GM13977 (cell line): ENCODE measurements around the gene FLT1.

Experiments
- DNase-seq: peaks from one replicate; pipeline ENCODE4 v3.0.0; 2012; ENCODE audit warnings: low spot score
- in situ Hi-C: fragments of 300-500 bp; cut with MboI; formaldehyde crosslinking; loops from one replicate; pipeline ENCODE4 v1.12.0; 2022; ENCODE audit warnings: low sequenced_read_pairs, low pct_unique_long_range_greater_than_20kb, mixed read lengths, inconsistent platforms; ENCODE audit not compliant: unreplicated experiment
- TF ChIP-seq, protein P1 (sequence below): IDR thresholded peaks from 2 replicates; pipeline ENCODE4 v1.5.1; 2012; ENCODE audit warnings: mild to moderate bottlenecking, control low read depth; ENCODE audit not compliant: insufficient read depth; ENCODE audit errors: extremely low read depth, missing control alignments

Gene FLT1, protein sequence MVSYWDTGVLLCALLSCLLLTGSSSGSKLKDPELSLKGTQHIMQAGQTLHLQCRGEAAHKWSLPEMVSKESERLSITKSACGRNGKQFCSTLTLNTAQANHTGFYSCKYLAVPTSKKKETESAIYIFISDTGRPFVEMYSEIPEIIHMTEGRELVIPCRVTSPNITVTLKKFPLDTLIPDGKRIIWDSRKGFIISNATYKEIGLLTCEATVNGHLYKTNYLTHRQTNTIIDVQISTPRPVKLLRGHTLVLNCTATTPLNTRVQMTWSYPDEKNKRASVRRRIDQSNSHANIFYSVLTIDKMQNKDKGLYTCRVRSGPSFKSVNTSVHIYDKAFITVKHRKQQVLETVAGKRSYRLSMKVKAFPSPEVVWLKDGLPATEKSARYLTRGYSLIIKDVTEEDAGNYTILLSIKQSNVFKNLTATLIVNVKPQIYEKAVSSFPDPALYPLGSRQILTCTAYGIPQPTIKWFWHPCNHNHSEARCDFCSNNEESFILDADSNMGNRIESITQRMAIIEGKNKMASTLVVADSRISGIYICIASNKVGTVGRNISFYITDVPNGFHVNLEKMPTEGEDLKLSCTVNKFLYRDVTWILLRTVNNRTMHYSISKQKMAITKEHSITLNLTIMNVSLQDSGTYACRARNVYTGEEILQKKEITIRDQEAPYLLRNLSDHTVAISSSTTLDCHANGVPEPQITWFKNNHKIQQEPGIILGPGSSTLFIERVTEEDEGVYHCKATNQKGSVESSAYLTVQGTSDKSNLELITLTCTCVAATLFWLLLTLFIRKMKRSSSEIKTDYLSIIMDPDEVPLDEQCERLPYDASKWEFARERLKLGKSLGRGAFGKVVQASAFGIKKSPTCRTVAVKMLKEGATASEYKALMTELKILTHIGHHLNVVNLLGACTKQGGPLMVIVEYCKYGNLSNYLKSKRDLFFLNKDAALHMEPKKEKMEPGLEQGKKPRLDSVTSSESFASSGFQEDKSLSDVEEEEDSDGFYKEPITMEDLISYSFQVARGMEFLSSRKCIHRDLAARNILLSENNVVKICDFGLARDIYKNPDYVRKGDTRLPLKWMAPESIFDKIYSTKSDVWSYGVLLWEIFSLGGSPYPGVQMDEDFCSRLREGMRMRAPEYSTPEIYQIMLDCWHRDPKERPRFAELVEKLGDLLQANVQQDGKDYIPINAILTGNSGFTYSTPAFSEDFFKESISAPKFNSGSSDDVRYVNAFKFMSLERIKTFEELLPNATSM (N-terminal part only)

DNA sequence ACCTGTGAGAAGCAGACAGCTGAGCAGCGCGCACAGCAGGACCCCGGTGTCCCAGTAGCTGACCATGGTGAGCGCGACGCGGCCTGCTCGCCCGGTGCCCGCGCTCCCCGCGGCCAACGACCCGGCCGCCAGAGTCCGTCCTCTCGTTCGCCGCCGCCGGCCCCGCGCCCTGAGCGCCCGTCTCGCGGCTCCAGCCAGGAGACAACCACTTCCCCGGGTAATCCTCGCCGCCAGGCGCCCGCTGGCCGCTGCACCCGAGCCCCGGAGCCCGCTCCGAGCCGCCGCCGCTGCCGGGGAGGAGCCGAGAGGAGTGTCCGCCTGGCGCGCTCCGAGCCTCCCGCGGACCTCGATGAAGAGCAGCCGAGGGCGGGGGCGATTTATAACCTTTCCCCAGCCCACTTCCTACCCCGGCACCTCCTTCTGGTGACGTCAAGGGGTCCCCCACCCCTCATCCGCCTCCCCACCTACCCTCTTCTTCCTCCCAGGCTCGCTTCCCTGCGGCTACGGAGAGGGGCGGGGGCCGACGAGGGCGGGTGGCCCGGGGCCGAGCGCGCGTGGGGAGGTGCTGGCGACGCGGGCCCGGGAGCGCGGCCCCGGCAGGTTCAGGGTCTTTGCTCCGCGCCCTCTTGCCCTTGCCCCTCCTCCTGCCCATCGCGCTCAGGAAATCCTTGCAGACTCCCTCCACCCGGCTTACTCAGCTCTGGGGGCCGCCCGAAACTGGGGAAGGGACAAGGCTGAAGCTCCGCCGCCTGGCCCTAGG lies at the start of gene FLT1:
TSS of gene FLT1 (minus strand) at position 351 of the 760 bp plus-strand sequence. CDS start at position 66, 285 bp downstream.
- TF ChIP-seq, protein P1, sequence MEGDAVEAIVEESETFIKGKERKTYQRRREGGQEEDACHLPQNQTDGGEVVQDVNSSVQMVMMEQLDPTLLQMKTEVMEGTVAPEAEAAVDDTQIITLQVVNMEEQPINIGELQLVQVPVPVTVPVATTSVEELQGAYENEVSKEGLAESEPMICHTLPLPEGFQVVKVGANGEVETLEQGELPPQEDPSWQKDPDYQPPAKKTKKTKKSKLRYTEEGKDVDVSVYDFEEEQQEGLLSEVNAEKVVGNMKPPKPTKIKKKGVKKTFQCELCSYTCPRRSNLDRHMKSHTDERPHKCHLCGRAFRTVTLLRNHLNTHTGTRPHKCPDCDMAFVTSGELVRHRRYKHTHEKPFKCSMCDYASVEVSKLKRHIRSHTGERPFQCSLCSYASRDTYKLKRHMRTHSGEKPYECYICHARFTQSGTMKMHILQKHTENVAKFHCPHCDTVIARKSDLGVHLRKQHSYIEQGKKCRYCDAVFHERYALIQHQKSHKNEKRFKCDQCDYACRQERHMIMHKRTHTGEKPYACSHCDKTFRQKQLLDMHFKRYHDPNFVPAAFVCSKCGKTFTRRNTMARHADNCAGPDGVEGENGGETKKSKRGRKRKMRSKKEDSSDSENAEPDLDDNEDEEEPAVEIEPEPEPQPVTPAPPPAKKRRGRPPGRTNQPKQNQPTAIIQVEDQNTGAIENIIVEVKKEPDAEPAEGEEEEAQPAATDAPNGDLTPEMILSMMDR: no peak
- in situ Hi-C loops: no loop called here
- peak; percentile 71 for DNase-seq

GRCh38 chr13:28544026-28544425 lies 49.1 kb upstream of the FLT1 start:
- DNase-seq: no peak
- in situ Hi-C loops: no loop called here

DNA sequence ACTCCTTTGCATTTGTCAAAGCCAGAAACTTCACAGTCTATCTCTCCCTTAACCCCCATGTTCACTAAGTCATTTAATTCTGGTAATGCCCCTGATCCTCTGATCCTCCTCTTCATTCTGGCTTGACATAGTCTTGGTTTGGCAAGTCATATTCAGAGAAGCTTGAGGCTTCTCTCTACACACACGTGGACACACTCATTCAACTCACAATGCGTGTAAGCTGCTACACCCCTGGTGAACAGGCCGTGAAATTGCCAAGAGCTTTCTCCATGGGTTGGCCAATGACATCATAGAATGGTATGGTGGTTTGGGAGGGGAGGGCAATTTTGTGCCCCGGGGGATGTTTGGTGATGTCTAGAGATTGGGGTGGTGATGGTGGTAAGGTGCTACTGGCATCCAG lies 47.9 kb upstream of the FLT1 start:
- TF ChIP-seq, protein P1: no peak
- DNase-seq: no peak
- in situ Hi-C loops: no loop called here

More at GRCh38 chr13:28544026-28544425, 49.1 kb upstream of the FLT1 start:
- TF ChIP-seq, protein P1: no peak

GRCh38 chr13:28541966-28542365 lies 47.0 kb upstream of the FLT1 start:
- TF ChIP-seq, protein P1: no peak
- in situ Hi-C loops: no loop called here

GRCh38 chr13:28540612-28541011 lies 45.7 kb upstream of the FLT1 start:
- TF ChIP-seq, protein P1: no peak
- in situ Hi-C loops: no loop called here
- peak; percentile 30 for DNase-seq

More at GRCh38 chr13:28541966-28542365, 47.0 kb upstream of the FLT1 start:
- DNase-seq: no peak
